CD4-positive, alpha-beta T cell (primary cell): ENCODE results near the gene TMEM11. TPM values are rescaled to one million over a fixed set of nuclear protein-coding genes. Genes with fewer than 3 reads are reported as not detected.

ENCODE experiments used
- ATAC-seq: fragments of 200-7000 bp; cut with Tn5 transposase; one replicate; pipeline ENCODE4 v1.10.0; 2022; ENCODE audit warnings: mild to moderate bottlenecking; ENCODE audit not compliant: poor library complexity
- CTCF ChIA-PET: fragments of 350-600 bp; sonication (Branson Sonifier 250); formaldehyde crosslinking; loops from one replicate; lab custom pipeline; 2021; ENCODE audit warnings: antibody characterized with exemption, inconsistent platforms; lab: Charles Lee
- POLR2A ChIA-PET: fragments of 350-600 bp; sonication (Branson Sonifier 250); formaldehyde crosslinking; loops from one replicate; lab custom pipeline; 2021; ENCODE audit warnings: antibody characterized with exemption, inconsistent platforms; lab: Charles Lee
- DNase-seq, 14 experiments: peaks; one replicate each; pipeline ENCODE4 v3.0.0-alpha.2; 2013 to 2020; ENCODE audit warnings: mixed read lengths in 2 of 14
- H3K27ac ChIP-seq, 2 donors: one replicate each; pipeline versions ENCODE4 v1.5.1 to v1.7.0; 2013; ENCODE audit warnings: low read length in 2 of 2, low read depth in 1 of 2, mild to moderate bottlenecking in 1 of 2
- H3K27me3 ChIP-seq, 2 experiments: 1 replicate in 1 of 2; 2 replicates in 1 of 2; pipeline versions ENCODE4 v1.6.1 to v1.7.0; 2013; ENCODE audit warnings: low read length in 2 of 2, control low read depth in 1 of 2, mild to moderate bottlenecking in 1 of 2, moderate library complexity in 1 of 2; ENCODE audit not compliant: insufficient read depth in 2 of 2, control insufficient read depth in 1 of 2
- H3K36me3 ChIP-seq: one replicate; pipeline ENCODE4 v1.6.1; 2013; ENCODE audit warnings: low read length, control low read depth; ENCODE audit not compliant: insufficient read depth
- H3K4me1 ChIP-seq: one replicate; pipeline ENCODE4 v1.6.1; 2013; ENCODE audit warnings: low read length, control low read depth; ENCODE audit not compliant: insufficient read depth
- H3K4me3 ChIP-seq: one replicate; pipeline ENCODE4 v1.5.1; 2013; ENCODE audit warnings: mild to moderate bottlenecking, low read length, moderate library complexity
- H3K9me3 ChIP-seq, 2 experiments: 1 replicate in 1 of 2; 2 replicates in 1 of 2; pipeline versions ENCODE4 v1.6.1 to v1.7.0; 2013; ENCODE audit warnings: low read length in 2 of 2, mild to moderate bottlenecking in 2 of 2, control low read depth in 1 of 2, moderate library complexity in 1 of 2; ENCODE audit not compliant: control insufficient read depth in 1 of 2, insufficient read depth in 1 of 2
- H3K27ac Mint-ChIP-seq: one replicate; pipeline ENCODE4 v1.8.0; 2020; ENCODE audit warnings: mixed read lengths
- H3K27me3 Mint-ChIP-seq: one replicate; pipeline ENCODE4 v1.8.0; 2021; ENCODE audit warnings: mixed read lengths
- H3K36me3 Mint-ChIP-seq: one replicate; pipeline ENCODE4 v1.8.0; 2021; ENCODE audit warnings: low read depth, mixed read lengths
- H3K4me1 Mint-ChIP-seq: one replicate; pipeline ENCODE4 v1.8.0; 2021; ENCODE audit warnings: low read depth, mixed read lengths
- H3K4me3 Mint-ChIP-seq: one replicate; pipeline ENCODE4 v1.8.0; 2020; ENCODE audit warnings: mild to moderate bottlenecking, mixed read lengths
- H3K9me3 Mint-ChIP-seq: one replicate; pipeline ENCODE4 v1.8.0; 2020; ENCODE audit warnings: mixed read lengths
- CTCF ChIP-seq: fragments of 200-600 bp; IDR thresholded peaks from one replicate; pipeline ENCODE4 v1.8.0; 2022; ENCODE audit warnings: antibody characterized with exemption, mild to moderate bottlenecking
- intact Hi-C, 2 experiments: fragments of 100-400 bp; cut with DNase I in 1 of 2; cut with micrococcal nuclease in 1 of 2; formaldehyde crosslinking; loops; one replicate each; pipeline versions ENCODE4 v1.15.1 to v1.9.0; 2023 to 2025; cut with DNase I, micrococcal nuclease
- total RNA-seq, 174 experiments: library from RNA in 2 of 174; stranded (reverse) in 2 of 174; gene quantifications; one replicate each; pipeline ENCODE4 v1.2.3 and lab custom pipeline; 2021 to 2026

TMEM11 gene
- total RNA-seq, 2 experiments from 2014 or later = 17.8 to 19.2 TPM

- POLR2A ChIA-PET = no interaction called here
- H3K4me3 Mint-ChIP-seq = no peak overlapping the region
- Histone ChIP-seq H3K9me3 (no peaks in the 10 kb centered on the region), H3K36me3 (peaks cover 11% of the 10 kb centered on the region), H3K27ac (no peak overlapping the region), H3K27me3 (no peaks in the 10 kb centered on the region), H3K4me1 (no peaks in the 10 kb centered on the region), H3K4me3 (no peak overlapping the region)
- no peaks in the 10 kb centered on the region for H3K27me3 Mint-ChIP-seq
- H3K27ac Mint-ChIP-seq = no peak overlapping the region
- DNase-seq (no peak), ATAC-seq (no peak)
- CTCF ChIA-PET = no interaction called here
- H3K36me3 Mint-ChIP-seq = peaks cover 23% of the 10 kb centered on the region
- no peak for TF ChIP-seq CTCF
- H3K4me1 Mint-ChIP-seq = no peaks in the 10 kb centered on the region
- H3K9me3 Mint-ChIP-seq = no peaks in the 10 kb centered on the region
- intact Hi-C loops = loop anchor here in 1 of 2 experiments (1.0 kb wide), 1 partner anchor 30 kb away; no protein-coding TSS in a partner anchor
Measured at GRCh38 chr17:21171309-21171922, 42.5 kb downstream of the TMEM11 start.

- intact Hi-C loops = loop anchor here in 1 of 2 experiments (1.0 kb wide), 1 partner anchor 30 kb away; no protein-coding TSS in a partner anchor
- no peaks in the 10 kb centered on the region for H3K4me1 ChIP-seq
- ATAC-seq (no peak), DNase-seq (no peak)
- H3K27me3 ChIP-seq = no peaks in the 10 kb centered on the region
- POLR2A ChIA-PET = no interaction called here
- TF ChIP-seq CTCF = no peak
- H3K36me3 ChIP-seq = peaks cover 11% of the 10 kb centered on the region
- Mint-ChIP-seq H3K4me3 (no peak overlapping the region), H3K9me3 (no peaks in the 10 kb centered on the region), H3K27me3 (no peaks in the 10 kb centered on the region), H3K27ac (no peak overlapping the region), H3K36me3 (peaks cover 23% of the 10 kb centered on the region), H3K4me1 (no peaks in the 10 kb centered on the region)
- CTCF ChIA-PET = no interaction called here
- H3K9me3 ChIP-seq = no peaks in the 10 kb centered on the region
- no peak overlapping the region for H3K4me3 ChIP-seq
- H3K27ac ChIP-seq = no peak overlapping the region
Measured at GRCh38 chr17:21170809-21171208, 43.2 kb downstream of the TMEM11 start.

GRCh38 chr17:21169496-21169895 is 44.5 kb downstream of the TMEM11 start:
- no peak overlapping the region for H3K27ac ChIP-seq

More at GRCh38 chr17:21169496-21169895, 44.5 kb downstream of the TMEM11 start:
- no peak overlapping the region for H3K4me3 ChIP-seq
- no peaks in the 10 kb centered on the region for H3K4me1 ChIP-seq
- H3K27ac Mint-ChIP-seq = no peak overlapping the region
- TF ChIP-seq CTCF = no peak
- ChIA-PET POLR2A (no interaction called here), CTCF (no interaction called here)
- no peak for ATAC-seq
- no peaks in the 10 kb centered on the region for H3K9me3 ChIP-seq
- no peaks in the 10 kb centered on the region for H3K27me3 Mint-ChIP-seq
- H3K4me3 Mint-ChIP-seq = no peak overlapping the region
- no peaks in the 10 kb centered on the region for H3K9me3 Mint-ChIP-seq
- H3K36me3 ChIP-seq = peaks cover 11% of the 10 kb centered on the region
- no peaks in the 10 kb centered on the region for H3K4me1 Mint-ChIP-seq
- no peak for DNase-seq
- intact Hi-C loops = no loop called here
- H3K27me3 ChIP-seq = no peaks in the 10 kb centered on the region
- peaks cover 22% of the 10 kb centered on the region for H3K36me3 Mint-ChIP-seq
